Skeletal muscle cell (primary cell): Measurements from ENCODE around the gene FAAP100.
A peak's percentile ranks its signal among the peaks of the same experiment; 100 is the strongest.
"Not testable (repeated sequence)": the region's sequence is repeated elsewhere in the genome, so short reads cannot be mapped to it uniquely, and the experiment has no call there.

Experiments used
- DNase-seq: peaks from one replicate; pipeline ENCODE4 v3.0.0-alpha.2; 2010; ENCODE audit warnings: low read depth
- H3K4me3 ChIP-seq: 2 replicates; pipeline ENCODE4 v1.5.1; 2011; ENCODE audit warnings: low read depth, mild to moderate bottlenecking, control low read depth, low read length, moderate library complexity

FAAP100 gene

GRCh38 chr17:81542431-81543338 is 9.5 kb downstream of the FAAP100 start:
- no peak overlapping the region for H3K4me3 ChIP-seq
- DNase-seq, result no peak

- no peak overlapping the region for H3K4me3 ChIP-seq
- DNase-seq, result no peak
Observed at GRCh38 chr17:81541123-81541522, 11.0 kb downstream of the FAAP100 start.

GRCh38 chr17:81540676-81541027 is 11.5 kb downstream of the FAAP100 start:
- H3K4me3 ChIP-seq, result no peak overlapping the region
- DNase-seq, result no peak

DNA sequence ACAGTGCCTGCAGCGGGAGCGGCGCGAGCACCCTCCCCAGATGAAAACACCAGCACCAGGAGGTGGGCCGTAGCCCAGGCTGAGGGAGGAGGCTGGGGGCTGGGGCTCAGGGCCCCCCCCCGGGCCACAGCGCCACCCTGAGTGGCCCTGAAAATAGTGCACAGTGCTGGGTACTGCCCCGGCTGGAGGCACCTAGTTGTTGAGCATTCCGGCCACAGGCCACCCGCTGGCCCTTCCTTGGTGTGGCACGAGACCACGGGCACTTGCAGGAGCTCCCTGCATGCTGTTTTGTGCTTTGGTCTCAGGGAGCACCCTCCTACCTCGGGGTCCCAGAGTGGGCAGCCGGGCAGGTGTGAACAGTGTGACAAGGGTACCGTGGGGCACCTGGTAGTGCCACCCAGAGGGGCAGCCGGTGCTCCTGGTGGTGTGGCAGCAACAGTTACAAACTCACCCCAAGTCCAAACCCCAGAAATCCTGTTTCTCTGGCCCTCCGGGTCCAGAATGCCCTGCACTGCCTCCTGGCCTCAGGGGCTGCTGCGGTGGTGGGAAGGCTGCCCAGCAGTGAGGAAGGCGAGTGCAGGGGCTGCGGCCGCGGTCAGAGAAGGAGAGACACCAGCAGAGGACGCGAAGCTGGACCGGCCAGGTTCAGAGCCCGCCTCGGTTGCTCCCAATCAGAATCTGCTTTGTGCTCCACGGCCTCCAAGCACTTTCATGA is 12.0 kb downstream of the FAAP100 start:
- DNase-seq, result no peak
- H3K4me3 ChIP-seq, result no peak overlapping the region

DNA sequence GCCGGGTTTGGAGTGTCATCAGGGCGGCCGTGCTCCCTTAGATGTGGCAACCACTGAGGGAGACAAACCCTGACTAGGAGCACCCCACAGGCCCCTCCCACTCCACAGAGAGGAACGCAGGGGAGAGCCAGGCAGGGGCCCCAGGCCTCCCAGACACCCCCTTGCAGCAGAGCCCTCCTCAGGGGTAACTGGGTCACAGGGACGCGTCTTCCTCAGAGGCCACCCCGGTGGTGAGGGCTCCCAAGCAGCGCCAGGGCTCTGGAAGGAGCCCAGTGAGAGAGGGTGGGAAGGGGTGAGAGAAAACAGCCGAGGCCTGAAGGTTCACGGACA is 12.6 kb downstream of the FAAP100 start:
- no peak overlapping the region for H3K4me3 ChIP-seq
- no peak for DNase-seq

DNA sequence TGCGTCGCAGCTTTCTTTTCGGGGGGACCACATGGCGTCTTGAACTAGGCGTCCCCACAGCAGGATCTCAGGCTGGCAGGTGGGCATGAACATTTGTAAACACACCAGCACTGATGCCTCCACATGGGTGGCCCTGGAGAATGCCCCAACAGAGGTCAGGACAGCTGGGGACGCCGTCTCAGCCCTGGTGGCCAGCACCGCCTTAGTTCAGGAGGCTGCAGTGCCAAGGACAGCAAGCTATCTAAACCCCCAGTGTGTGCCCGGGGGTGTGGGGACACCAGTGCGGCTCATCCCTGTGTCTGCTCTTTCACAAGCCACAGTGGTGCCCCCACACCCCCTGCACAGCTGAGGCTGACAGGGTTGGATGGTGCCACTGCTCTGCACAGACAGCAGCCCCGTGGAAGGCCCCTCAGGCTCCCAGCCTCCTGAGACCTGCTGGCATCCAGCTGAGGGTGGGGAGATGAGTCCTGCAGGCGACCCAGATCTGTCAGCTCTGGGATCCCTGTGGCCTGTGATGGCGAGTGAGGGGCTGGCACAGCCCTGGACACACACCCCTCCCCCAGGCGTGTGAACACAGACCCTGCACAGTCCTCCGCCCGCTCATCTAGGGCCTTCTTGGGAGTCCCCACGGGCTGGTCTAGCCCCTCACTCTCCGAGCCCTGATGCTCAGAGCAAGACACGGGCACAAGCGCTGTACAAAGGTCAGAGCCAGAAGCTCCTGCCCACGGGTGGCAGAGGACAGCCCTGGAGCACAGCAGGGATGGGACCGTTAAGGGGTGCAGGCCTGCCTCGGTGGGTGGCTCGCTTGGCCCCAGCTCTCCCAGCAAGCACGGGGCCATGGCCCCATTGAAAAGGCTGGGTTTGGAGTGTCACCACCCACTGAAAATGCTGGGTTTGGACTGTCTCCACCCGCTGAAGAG is 13.2 kb downstream of the FAAP100 start:
- no peak for DNase-seq
- no peak overlapping the region for H3K4me3 ChIP-seq

DNA sequence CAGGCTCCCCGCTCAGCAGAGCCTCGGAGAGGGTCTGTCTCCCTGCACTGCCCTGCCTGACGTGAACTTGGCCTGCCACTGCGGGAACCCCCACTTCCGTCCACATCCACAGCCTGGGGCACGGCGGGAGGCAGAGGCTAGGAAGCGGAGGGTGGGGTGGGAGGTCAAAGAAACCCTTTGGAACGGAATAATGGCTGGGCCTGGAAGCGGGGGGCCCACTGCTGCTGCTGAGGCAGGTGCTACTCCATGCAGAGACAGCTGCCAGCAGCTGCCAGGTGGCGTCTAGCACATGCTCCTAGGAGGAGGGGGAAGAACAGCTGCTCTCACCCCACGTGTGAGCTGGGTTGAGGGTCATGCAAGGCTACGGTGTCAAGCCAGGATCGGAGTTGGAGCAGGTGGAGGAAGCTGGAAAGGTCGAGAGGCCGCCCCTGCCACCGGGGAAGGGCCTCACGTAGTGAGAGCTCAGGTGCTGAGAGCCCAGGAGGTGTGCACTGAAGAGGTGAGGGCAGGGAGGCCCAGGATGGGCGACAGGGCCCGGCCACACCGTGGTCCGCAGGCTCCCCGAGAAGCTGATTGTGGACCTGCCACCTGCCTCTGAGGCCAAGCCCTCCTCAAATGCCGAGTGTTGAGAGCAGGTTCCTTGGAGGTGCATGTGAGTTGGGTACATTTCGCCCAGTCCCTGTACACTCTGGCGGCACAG is 14.1 kb downstream of the FAAP100 start:
- peak; percentile 36 for DNase-seq
- no peak overlapping the region for H3K4me3 ChIP-seq

DNA sequence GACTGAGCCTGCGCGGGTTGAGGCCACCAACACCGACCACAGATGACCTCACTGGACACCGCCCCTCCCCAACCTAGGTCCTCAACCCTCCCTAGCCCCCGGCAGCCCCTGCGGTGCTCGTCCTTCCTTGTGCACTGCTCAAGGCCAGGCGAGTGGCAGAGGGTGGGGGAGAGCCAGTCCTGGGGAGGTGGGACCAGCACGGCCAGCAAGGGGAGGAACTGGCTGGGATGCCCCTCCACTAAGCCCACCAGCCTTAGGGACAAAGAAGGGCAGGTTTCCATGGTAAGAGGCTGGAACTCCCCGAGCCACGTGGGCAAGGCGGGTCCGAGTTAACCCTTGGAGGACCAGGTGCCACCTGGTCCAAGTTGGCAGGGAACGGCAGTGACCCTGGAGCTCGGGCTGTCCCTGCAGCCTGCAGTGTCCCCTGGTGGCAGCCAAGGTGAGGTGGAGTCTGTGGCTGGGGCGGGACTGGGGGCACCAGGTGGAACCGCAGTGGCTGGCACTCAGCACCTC is 14.8 kb downstream of the FAAP100 start:
- H3K4me3 ChIP-seq, result no peak overlapping the region
- DNase-seq, result no peak

DNA sequence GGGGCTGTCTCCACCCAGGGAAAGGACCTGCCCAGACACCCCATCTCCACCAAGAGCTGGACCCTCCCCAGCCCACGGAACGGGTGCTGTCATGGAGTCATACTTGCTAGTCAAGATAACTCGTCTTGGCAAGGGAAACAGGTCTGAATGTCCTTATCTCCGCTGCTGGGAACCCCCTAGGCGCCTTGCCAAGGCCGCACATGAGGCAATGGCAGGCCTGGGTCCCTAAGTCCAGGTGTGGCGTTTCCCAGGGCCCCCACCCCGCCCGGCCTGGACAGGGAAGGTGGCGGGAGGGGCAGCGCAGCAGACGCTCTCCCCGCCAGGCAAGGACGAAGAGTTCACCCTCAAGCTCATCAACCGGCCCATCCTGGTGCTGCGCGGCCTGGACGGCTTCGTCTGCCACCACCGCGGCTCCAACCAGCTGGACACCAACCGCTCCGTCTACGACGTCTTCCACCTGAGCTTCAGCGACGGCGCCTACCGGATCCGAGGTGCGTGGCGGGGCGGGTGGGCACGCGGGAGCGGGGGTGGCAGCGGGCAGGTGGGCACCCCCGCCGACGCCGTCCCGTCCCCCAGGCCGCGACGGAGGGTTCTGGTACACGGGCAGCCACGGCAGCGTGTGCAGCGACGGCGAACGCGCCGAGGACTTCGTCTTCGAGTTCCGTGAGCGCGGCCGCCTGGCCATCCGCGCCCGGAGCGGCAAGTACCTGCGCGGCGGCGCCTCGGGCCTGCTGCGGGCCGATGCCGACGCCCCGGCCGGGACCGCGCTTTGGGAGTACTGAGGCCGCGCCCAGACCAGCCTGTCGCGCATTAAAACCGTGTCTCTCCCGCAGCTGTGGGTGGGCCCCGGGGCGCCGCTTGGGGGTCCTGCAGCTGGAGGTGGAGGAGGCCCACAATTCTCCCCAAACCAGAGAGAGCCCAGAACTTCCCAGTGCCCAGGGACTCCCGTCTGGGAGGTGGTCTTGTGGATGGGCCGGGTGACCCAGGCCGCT is 15.6 kb downstream of the FAAP100 start:
- DNase-seq, result no peak
- no peak overlapping the region for H3K4me3 ChIP-seq

GRCh38 chr17:81535480-81536298 is 16.5 kb downstream of the FAAP100 start:
- no peak for DNase-seq
- no peak overlapping the region for H3K4me3 ChIP-seq

DNA sequence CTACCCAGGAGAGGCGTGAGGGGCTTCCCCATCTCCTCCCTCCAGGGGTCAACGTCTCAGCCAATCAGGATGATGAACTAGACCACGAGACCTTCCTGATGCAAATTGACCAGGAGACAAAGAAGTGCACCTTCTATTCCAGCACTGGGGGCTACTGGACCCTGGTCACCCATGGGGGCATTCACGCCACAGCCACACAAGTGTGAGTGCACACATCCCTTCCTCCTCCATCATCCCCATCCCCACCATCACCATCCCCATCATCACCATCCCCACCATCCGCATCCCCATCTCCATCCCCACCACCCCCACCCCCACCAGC is 17.2 kb downstream of the FAAP100 start:
- H3K4me3 ChIP-seq, result no peak overlapping the region
- DNase-seq, result no peak

- DNase-seq, result no peak
- no peak overlapping the region for H3K4me3 ChIP-seq
Observed at GRCh38 chr17:81534157-81535006, 17.8 kb downstream of the FAAP100 start.

DNA sequence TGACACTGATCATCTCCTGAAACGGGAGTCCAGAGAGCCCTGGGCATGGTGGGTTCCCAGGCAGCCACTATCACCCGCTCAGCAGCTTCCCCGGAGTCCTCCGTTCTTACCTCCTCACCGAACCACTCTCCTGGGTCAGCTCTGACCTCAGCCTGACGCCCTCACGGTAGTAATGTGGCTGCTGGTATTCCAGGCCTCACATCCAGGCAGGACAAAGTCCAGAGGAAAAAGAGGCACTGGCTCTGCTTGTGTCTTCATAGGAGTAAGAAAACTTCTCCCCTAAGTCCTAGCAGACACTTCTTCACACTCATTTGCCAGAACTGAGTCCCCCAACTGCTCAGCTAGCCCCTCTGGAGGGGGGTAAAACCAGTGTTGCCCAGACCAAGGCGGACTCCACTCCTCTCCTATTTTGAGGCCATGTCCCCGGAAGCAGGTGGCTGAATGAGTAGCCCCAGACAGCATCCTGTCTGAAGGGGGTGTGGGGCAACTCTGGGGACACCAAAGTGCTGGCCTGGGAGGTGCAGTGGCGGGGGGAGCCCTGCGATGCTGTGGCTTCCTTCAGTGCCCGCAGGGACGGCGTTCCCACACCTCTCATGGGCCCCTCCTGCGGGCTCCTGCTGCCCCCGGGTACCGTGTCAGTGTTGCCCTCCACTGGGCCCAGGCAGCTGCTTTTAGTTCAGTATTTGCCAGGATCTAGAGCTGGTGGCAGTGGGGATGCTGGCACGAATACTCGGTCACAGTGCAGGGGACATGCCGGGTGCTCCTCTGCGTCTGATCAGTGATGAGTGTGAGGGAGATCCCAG is 18.6 kb downstream of the FAAP100 start:
- no peak for DNase-seq
- H3K4me3 ChIP-seq, result no peak overlapping the region

- no peak overlapping the region for H3K4me3 ChIP-seq
- no peak for DNase-seq
Observed at GRCh38 chr17:81532490-81533287, 19.5 kb downstream of the FAAP100 start.

- not testable (repeated sequence) for DNase-seq, H3K4me3 ChIP-seq
Observed at GRCh38 chr17:81531998-81532404, 20.2 kb downstream of the FAAP100 start.
